Stimulated activated CD4-positive, alpha-beta T cell treated with anti-CD3 and anti-CD28 coated beads, Interleukin-4, amount 100 ng/mL, for 1 hour (primary cell): Measurements from ENCODE around the gene PEX16.

Source experiments
- DNase-seq: peaks from one replicate; pipeline ENCODE4 v3.0.0-alpha.2; 2020

PEX16 gene

GRCh38 chr11:45930951-45931570 lies 13.4 kb upstream of the PEX16 start:
- DNase-seq, result no peak

- no peak for DNase-seq
Measured at GRCh38 chr11:45930031-45930794, 12.5 kb upstream of the PEX16 start.

GRCh38 chr11:45929486-45930030 lies 11.9 kb upstream of the PEX16 start:
- DNase-seq, result no peak

- DNase-seq, result no peak
Measured at GRCh38 chr11:45928535-45929215, 11.0 kb upstream of the PEX16 start.

GRCh38 chr11:45927684-45928413 lies 10.2 kb upstream of the PEX16 start:
- DNase-seq, result no peak

GRCh38 chr11:45927332-45927683 lies 9.6 kb upstream of the PEX16 start:
- no peak for DNase-seq

GRCh38 chr11:45926536-45927331 lies 9.1 kb upstream of the PEX16 start:
- no peak for DNase-seq

- DNase-seq, result no peak
Measured at GRCh38 chr11:45926001-45926401, 8.3 kb upstream of the PEX16 start.

- DNase-seq, result no peak
Measured at GRCh38 chr11:45925550-45925949, 7.9 kb upstream of the PEX16 start.

GRCh38 chr11:45924927-45925326 lies 7.2 kb upstream of the PEX16 start:
- no peak for DNase-seq

GRCh38 chr11:45924036-45924915 lies 6.6 kb upstream of the PEX16 start:
- DNase-seq, result no peak

- no peak for DNase-seq
Measured at GRCh38 chr11:45922425-45923082, 4.9 kb upstream of the PEX16 start, which contains the start of gene LARGE2. Gene LARGE2 (plus strand): TSS chr11:45922656. CDS start chr11:45922883, 227 bp downstream.

- no peak for DNase-seq
Measured at GRCh38 chr11:45921561-45922424, 4.1 kb upstream of the PEX16 start.

GRCh38 chr11:45920531-45921477 lies 3.1 kb upstream of the PEX16 start:
- no peak for DNase-seq

GRCh38 chr11:45919806-45920530 lies 2.3 kb upstream of the PEX16 start:
- no peak for DNase-seq

GRCh38 chr11:45918962-45919675 lies 1.4 kb upstream of the PEX16 start:
- no peak for DNase-seq
